Smooth muscle cell (in vitro differentiated cells): ENCODE measurements around the gene SLC9A7. TPM values are rescaled to one million over a fixed set of nuclear protein-coding genes. Genes with fewer than 3 reads are reported as not detected.

Experiments used
- DNase-seq: peaks from one replicate; lab custom pipeline; 2025; ENCODE audit not compliant: unreplicated experiment; lab: John Stamatoyannopoulos, UW
- H2AFZ ChIP-seq: fragments of 200-600 bp; sonication (generic); 2 replicates; pipeline ENCODE4 v1.6.0; 2016; ENCODE audit warnings: antibody characterized with exemption, low read depth, mild to moderate bottlenecking
- H3F3A ChIP-seq: fragments of 200-600 bp; sonication (generic); 2 replicates; pipeline ENCODE4 v1.6.0; 2017; ENCODE audit warnings: antibody characterized with exemption, low read depth
- H3K27ac ChIP-seq: fragments of 200-600 bp; sonication (generic); 2 replicates; pipeline ENCODE4 v1.5.1; 2016; ENCODE audit warnings: low read depth, mild to moderate bottlenecking
- H3K27me3 ChIP-seq: fragments of 200-600 bp; sonication (generic); 2 replicates; pipeline ENCODE4 v1.6.1; 2016; ENCODE audit warnings: low read depth, mild to moderate bottlenecking
- H3K36me3 ChIP-seq: fragments of 200-600 bp; sonication (generic); 2 replicates; pipeline ENCODE4 v1.5.1; 2016; ENCODE audit warnings: low read depth
- H3K4me1 ChIP-seq: fragments of 200-600 bp; sonication (generic); 2 replicates; pipeline ENCODE4 v1.5.1; 2016; ENCODE audit warnings: low read depth
- H3K4me2 ChIP-seq: fragments of 200-600 bp; sonication (generic); 2 replicates; pipeline ENCODE4 v1.6.0; 2016; ENCODE audit warnings: mild to moderate bottlenecking
- H3K4me3 ChIP-seq: fragments of 200-600 bp; sonication (generic); 2 replicates; pipeline ENCODE4 v1.5.1; 2016; ENCODE audit warnings: mild to moderate bottlenecking
- H3K79me2 ChIP-seq: fragments of 200-600 bp; sonication (generic); 2 replicates; pipeline ENCODE4 v1.6.0; 2016; ENCODE audit warnings: low read depth, mild to moderate bottlenecking
- H3K9ac ChIP-seq: fragments of 200-600 bp; sonication (generic); 2 replicates; pipeline ENCODE4 v1.6.0; 2016; ENCODE audit warnings: low read depth
- H3K9me3 ChIP-seq: fragments of 200-600 bp; sonication (generic); replicated peaks from 2 replicates; pipeline ENCODE4 v1.5.1; 2016; ENCODE audit warnings: low read depth
- H4K20me1 ChIP-seq: fragments of 200-600 bp; sonication (generic); 2 replicates; pipeline ENCODE4 v1.6.0; 2016; ENCODE audit warnings: low read depth
- CTCF ChIP-seq: fragments of 200-600 bp; sonication (generic); IDR thresholded peaks from 2 replicates; pipeline ENCODE4 v1.5.1; 2017; ENCODE audit warnings: borderline replicate concordance, mild to moderate bottlenecking, antibody characterized with exemption; ENCODE audit not compliant: insufficient read depth, poor library complexity, severe bottlenecking
- WGBS: methylation state at CpG from one replicate; pipeline ENCODE4 v1.1.7; 2016; ENCODE audit warnings: low lambda C conversion rate; 5-methylcytosine and 5-hydroxymethylcytosine counted together
- polyA plus RNA-seq: library from polyadenylated mRNA; unstranded; fragments of >200 nt; fragmentation: Nextera tagmentation; extraction: Ambion mirVana; gene quantifications from 2 replicates; pipeline ENCODE4 v1.2.1, GENCODE V29; 2016
- total RNA-seq: library from RNA; depleted of rRNA; stranded (reverse); fragments of >200 nt; gene quantifications from 2 replicates; pipeline ENCODE4 v1.2.3, GENCODE V29; 2014

The SLC9A7 gene
- total and polyA plus RNA-seq, 2 experiments from 2014 or later = 0.83 to 6.7 TPM

- Histone ChIP-seq H3F3A (no peaks in the 10 kb centered on the region), H3K4me3 (no peak overlapping the region), H3K9me3 (no peaks in the 10 kb centered on the region), H3K9ac (no peak overlapping the region), H2AFZ (no peak overlapping the region), H3K4me2 (no peak overlapping the region), H3K27ac (no peak overlapping the region), H3K4me1 (no peaks in the 10 kb centered on the region), H3K27me3 (no peaks in the 10 kb centered on the region), H4K20me1 (no peaks in the 10 kb centered on the region), H3K36me3 (no peaks in the 10 kb centered on the region), H3K79me2 (no peaks in the 10 kb centered on the region)
- no peak for DNase-seq
- TF ChIP-seq CTCF = no peak
- 76% methylated on average over 6 of the region's 6 CpGs for WGBS
Measured at GRCh38 chrX:46624090-46624786, 134.7 kb downstream of the SLC9A7 start.

GRCh38 chrX:46621572-46621971, 137.3 kb downstream of the SLC9A7 start:
- H3K9ac ChIP-seq = no peak overlapping the region
- 64% methylated on average over 3 of the region's 3 CpGs for WGBS
- TF ChIP-seq CTCF = no peak

GRCh38 chrX:46620505-46620904, 138.4 kb downstream of the SLC9A7 start:
- 56% methylated on average over 4 of the region's 4 CpGs for WGBS
- H4K20me1 ChIP-seq = no peaks in the 10 kb centered on the region
- no peaks in the 10 kb centered on the region for H3K27me3 ChIP-seq
- H3F3A ChIP-seq = no peaks in the 10 kb centered on the region
- no peak for TF ChIP-seq CTCF
- H3K4me2 ChIP-seq = no peak overlapping the region
- H3K79me2 ChIP-seq = no peaks in the 10 kb centered on the region
- no peak overlapping the region for H3K4me3 ChIP-seq
- no peak overlapping the region for H2AFZ ChIP-seq
- H3K9me3 ChIP-seq = no peaks in the 10 kb centered on the region
- no peak overlapping the region for H3K9ac ChIP-seq
- H3K27ac ChIP-seq = no peak overlapping the region
- no peak for DNase-seq
- H3K4me1 ChIP-seq = no peaks in the 10 kb centered on the region
- H3K36me3 ChIP-seq = no peaks in the 10 kb centered on the region

More at GRCh38 chrX:46621572-46621971, 137.3 kb downstream of the SLC9A7 start:
- Histone ChIP-seq H3K4me2 (no peak overlapping the region), H3K27me3 (no peaks in the 10 kb centered on the region), H3K27ac (no peak overlapping the region), H3K4me3 (no peak overlapping the region), H3K9me3 (no peaks in the 10 kb centered on the region), H3F3A (no peaks in the 10 kb centered on the region), H3K4me1 (no peaks in the 10 kb centered on the region), H3K79me2 (no peaks in the 10 kb centered on the region), H4K20me1 (no peaks in the 10 kb centered on the region), H3K36me3 (no peaks in the 10 kb centered on the region), H2AFZ (no peak overlapping the region)
- no peak for DNase-seq

GRCh38 chrX:46618947-46619346, 140.0 kb downstream of the SLC9A7 start:
- H3K9ac ChIP-seq = no peak overlapping the region
- H3K4me2 ChIP-seq = no peak overlapping the region
- H3K27ac ChIP-seq = no peak overlapping the region
- DNase-seq = no peak
- TF ChIP-seq CTCF = no peak
- H3F3A ChIP-seq = no peaks in the 10 kb centered on the region
- no peaks in the 10 kb centered on the region for H4K20me1 ChIP-seq
- no peaks in the 10 kb centered on the region for H3K9me3 ChIP-seq
- no peaks in the 10 kb centered on the region for H3K27me3 ChIP-seq
- H3K79me2 ChIP-seq = no peaks in the 10 kb centered on the region
- H3K4me1 ChIP-seq = no peaks in the 10 kb centered on the region
- H3K36me3 ChIP-seq = no peaks in the 10 kb centered on the region
- no peak overlapping the region for H3K4me3 ChIP-seq
- no peak overlapping the region for H2AFZ ChIP-seq
